Islet of Langerhans (tissue), 1 donor: ENCODE measurements around the gene HSPA12B.

ENCODE experiments used
- FAIRE-seq: peaks from one replicate; lab custom pipeline; 2011; peaks lifted over from hg19 to GRCh38; lab: Jason Lieb, UNC

Gene HSPA12B

DNA sequence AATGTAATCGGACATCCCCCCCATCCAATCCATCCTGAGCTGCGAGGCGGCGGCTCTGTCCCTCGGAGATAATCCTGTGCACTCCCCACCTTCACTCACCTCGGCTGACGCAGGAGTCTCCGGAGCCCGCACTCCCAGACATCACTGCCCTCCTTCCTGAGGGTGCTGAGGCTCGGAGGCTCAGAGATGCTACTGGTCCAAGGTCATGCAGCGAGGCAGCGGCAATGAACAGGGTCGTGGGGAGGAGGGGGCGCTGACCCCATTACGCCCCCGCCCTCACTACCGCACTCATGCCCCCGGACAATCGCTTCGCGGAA lies 34.6 kb downstream of the HSPA12B start:
- FAIRE-seq = no peak

DNA sequence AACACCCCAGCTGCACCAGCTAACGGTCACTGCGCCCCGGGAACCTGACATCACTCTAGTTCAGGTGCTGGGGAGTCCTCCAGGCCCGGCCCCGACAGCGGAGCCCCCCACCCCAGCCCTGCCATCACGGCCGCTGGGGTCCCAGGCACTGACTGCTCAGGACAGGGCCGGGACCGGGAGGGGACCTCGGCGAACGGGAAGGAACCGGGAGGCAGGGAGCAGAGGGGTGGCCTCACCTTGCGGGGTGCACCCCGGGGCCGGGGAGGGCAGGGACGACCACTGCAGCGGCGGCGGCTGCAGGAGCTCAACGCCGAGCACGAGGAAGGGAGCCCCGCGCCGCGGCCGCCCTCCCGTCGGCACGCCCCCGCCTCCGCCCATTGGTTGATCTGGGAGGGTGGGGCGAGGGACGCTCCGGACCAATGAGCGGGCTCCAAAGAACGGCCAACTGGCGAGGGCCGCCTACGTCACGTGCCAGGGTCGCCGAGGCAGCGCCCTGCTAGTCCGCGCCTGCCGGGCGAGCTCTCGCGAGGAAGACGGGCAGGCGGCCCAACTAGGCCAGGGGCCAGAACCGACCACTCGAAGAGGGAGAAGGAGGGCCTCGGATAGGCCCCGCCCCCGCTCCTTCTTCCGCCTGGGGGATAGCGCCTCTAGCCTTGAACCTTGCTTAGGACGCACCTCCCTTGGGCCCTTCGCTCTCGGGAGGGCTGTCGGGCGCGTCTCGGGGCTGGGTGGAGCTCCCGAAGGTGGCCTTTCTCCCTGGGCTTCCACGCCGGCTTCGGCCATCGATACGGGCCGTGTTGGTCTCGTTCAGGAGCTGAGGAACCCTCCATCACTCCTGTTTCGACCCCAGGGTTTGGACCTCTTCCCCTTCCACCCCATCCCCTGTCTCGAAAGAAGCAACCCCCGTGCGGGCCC lies 35.2 kb downstream of the HSPA12B start, which contains the start of gene ADISSP:
Gene ADISSP (minus strand): TSS at position 327 of the 915 bp plus-strand sequence. CDS start 7,653 bp downstream, outside the sequence.
- FAIRE-seq = peak; percentile 45

- FAIRE-seq = no peak
Observed at GRCh38 chr20:3768342-3769130, 36.1 kb downstream of the HSPA12B start.

DNA sequence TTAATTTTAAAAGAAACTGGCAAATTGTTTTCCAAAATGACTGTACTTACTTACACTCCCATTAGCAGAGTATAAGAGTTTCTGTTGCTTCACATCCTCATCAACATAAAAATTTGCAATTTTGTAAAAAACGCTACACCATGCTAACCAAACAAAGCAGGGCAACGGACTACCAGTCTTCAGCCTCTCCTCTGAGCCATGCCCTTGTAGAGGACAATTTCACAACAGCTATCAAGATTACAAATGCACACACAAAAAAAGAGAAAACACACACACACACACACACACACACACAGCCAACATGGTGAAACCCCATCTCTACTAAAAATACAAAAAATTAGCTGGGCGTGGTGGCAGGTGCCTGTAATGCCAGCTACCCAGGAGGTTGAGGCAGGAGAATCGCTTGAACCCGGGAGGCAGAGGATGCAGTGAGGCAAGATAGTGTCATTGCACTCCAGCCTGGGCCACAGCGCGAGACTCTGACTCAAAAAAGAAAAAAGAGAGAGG lies 39.1 kb downstream of the HSPA12B start:
- no peak for FAIRE-seq

- no peak for FAIRE-seq
Observed at GRCh38 chr20:3775457-3776108, 43.1 kb downstream of the HSPA12B start.

DNA sequence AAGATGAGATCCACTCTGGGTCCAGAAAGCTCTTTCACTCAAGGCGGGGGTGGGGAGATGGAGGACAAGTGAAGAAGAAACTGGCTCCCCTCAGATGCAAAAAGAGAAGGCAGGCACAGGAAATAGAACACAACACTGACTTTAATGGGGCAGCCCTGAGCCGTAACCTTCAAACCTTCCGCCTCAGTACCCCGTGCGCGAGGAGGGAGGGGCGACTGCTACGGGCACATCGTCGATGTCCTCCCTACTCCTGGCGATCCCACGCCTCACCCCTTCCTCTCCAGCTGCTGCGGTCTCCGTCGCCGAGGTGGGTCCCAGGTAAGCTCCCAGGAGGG lies 44.9 kb downstream of the HSPA12B start:
- FAIRE-seq = no peak

- FAIRE-seq = no peak
Observed at GRCh38 chr20:3777716-3778629, 45.5 kb downstream of the HSPA12B start.

- no peak for FAIRE-seq
Observed at GRCh38 chr20:3778976-3779375, 46.5 kb downstream of the HSPA12B start.

- peak; percentile 93 for FAIRE-seq
Observed at GRCh38 chr20:3781153-3781910, 48.8 kb downstream of the HSPA12B start, which contains the start of gene SPEF1. SPEF1 (minus strand) TSS chr20:3781448; CDS start chr20:3781287, 161 bp downstream.

- no peak for FAIRE-seq
Observed at GRCh38 chr20:3782597-3782996, 50.1 kb downstream of the HSPA12B start.

GRCh38 chr20:3783068-3783489 lies 50.6 kb downstream of the HSPA12B start:
- no peak for FAIRE-seq

- FAIRE-seq = no peak
Observed at GRCh38 chr20:3783511-3784195, 51.2 kb downstream of the HSPA12B start.

DNA sequence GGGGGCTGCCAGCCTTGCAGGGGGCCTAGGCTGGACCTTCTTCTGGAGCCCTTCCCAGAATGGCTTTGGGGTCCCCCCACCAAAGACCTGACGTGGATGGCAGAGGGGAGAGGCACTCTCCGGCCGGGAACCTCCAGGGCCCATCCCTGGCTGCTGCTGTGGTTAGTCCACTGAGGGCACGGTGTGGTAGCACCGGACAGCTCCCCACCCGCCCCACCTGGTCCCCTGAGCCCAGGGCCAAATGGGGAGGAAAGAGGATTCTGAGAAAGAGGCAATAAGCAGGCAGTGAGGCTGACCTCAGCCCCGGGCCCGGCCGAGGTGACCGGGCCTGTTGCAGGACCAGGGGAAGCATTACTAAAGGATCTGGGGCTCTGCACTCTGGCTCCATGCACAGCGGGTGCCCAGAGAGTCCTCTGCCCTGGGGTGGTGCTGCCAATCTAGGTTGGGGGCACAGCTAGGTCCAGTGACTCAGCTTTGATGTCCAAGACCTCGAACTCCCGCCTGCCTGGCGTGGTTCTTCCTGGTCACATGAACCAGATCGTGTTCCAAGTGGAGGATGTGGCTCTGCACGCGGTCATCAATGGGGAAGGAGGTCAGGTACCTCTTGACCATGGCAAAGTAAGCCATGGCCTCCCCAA lies 51.9 kb downstream of the HSPA12B start:
- FAIRE-seq = no peak

- no peak for FAIRE-seq
Observed at GRCh38 chr20:3784863-3785239, 52.4 kb downstream of the HSPA12B start.

GRCh38 chr20:3785240-3786125 lies 53.0 kb downstream of the HSPA12B start:
- no peak for FAIRE-seq

DNA sequence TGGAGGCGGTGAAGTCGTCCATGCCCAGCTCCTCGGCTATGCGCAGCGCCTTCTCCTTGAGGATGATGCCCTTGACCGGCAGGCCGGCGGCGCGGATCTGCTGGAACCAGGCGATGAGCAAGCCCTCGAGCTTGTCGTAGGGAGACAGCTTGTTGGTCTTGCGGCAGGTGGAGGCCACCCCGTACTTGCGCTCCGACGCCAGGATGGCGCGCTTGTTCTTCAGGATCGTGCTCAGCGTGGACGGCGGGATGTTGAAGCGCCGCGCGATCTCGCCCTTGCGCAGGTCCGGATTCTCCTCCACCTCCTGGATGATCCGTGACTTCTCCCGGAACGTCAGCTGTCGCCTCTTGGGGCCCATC lies 53.6 kb downstream of the HSPA12B start:
- no peak for FAIRE-seq

- FAIRE-seq = peak; percentile 30
Observed at GRCh38 chr20:3786665-3787323, 54.3 kb downstream of the HSPA12B start, which contains the start of gene CENPB. CENPB (minus strand) TSS chr20:3786740; CDS start chr20:3786483, 257 bp downstream.
